Activated T-helper 2 cell treated with anti-CD3 and anti-CD28 coated beads, Interferon-gamma antibody, Interleukin-2, Interleukin-4, amounts not matched to agents 10 μg/mL and 5 μg/mL and 100 μg/mL, durations not matched to agents 14 hours and 24 hours and 36 hours (primary cell): ENCODE data around the gene CDKAL1. TPM values are rescaled to one million over a fixed set of nuclear protein-coding genes. Genes with fewer than 3 reads are reported as not detected.
"Not testable (repeated sequence)": the region's sequence is repeated elsewhere in the genome, so short reads cannot be mapped to it uniquely, and the experiment has no call there.

ENCODE experiments used
- DNase-seq: peaks from one replicate; pipeline ENCODE4 v3.0.0; 2021; ENCODE audit warnings: low spot score
- H3K27ac Mint-ChIP-seq: one replicate; pipeline ENCODE4 v1.8.0; 2021; ENCODE audit warnings: mixed read lengths
- H3K27me3 Mint-ChIP-seq: one replicate; pipeline ENCODE4 v1.8.0; 2021; ENCODE audit warnings: low read depth, mixed read lengths
- H3K36me3 Mint-ChIP-seq: one replicate; pipeline ENCODE4 v1.8.0; 2021; ENCODE audit warnings: low read depth, mixed read lengths
- H3K4me1 Mint-ChIP-seq: one replicate; pipeline ENCODE4 v1.8.0; 2021; ENCODE audit warnings: low read depth, mixed read lengths
- H3K4me3 Mint-ChIP-seq: one replicate; pipeline ENCODE4 v1.8.0; 2021; ENCODE audit warnings: low read depth, mild to moderate bottlenecking, moderate library complexity, mixed read lengths
- H3K9me3 Mint-ChIP-seq: one replicate; pipeline ENCODE4 v1.8.0; 2021; ENCODE audit warnings: mixed read lengths
- intact Hi-C: fragments of 100-400 bp; cut with micrococcal nuclease; formaldehyde crosslinking; loops from one replicate; pipeline ENCODE4 v1.15.1; 2023
- total RNA-seq: library from RNA; stranded (reverse); gene quantifications from 2 replicates; pipeline ENCODE4 v1.2.3, GENCODE V29; 2022

CDKAL1 gene
- total RNA-seq, 1 donor from 2014 or later = 31.2 TPM

DNA sequence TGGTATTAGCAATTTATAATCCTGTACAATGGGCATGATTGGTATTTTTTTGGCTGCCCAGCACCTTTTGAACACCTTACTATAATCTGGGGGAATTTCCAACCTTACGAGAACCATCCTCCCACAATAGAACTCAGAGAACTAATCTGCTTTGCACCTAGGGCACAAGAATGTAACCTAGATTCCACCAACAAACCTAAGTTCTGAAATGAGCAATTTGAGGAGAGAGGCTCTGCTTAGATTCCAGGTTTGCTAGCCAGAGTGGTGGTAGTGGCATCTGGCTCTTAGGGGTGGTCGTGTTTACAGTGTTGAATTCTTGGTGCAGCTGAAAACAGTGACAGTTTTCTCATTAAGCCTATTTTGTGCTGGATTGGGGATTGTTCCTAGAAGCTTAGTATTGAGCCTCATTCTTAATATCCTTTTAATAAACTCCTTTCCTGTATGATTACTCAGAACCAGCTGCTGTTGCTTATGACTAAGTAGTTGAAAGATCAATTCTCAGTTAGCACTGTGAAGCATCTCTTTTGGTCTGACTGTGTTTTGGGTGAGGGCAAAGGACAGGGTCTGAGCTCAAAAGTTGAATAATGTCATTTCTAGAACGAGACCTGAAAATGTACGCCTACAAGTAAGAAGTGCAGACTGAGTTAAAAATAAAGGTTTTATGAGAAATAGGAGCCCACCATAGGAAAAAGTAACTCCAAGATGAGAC, 385.6 kb downstream of the CDKAL1 start:
- H3K27me3 Mint-ChIP-seq = no peaks in the 10 kb centered on the region
- H3K27ac Mint-ChIP-seq = peak overlapping the region; percentile 54
- peaks cover 16% of the 10 kb centered on the region for H3K9me3 Mint-ChIP-seq
- H3K36me3 Mint-ChIP-seq = peaks cover 23% of the 10 kb centered on the region
- intact Hi-C loops = loop anchor here (1.0 to 10.0 kb wide), 7 partner anchors 43 to 518 kb away; no protein-coding TSS in a partner anchor
- no peak for DNase-seq
- no peak overlapping the region for H3K4me3 Mint-ChIP-seq
- peaks cover 22% of the 10 kb centered on the region for H3K4me1 Mint-ChIP-seq

DNA sequence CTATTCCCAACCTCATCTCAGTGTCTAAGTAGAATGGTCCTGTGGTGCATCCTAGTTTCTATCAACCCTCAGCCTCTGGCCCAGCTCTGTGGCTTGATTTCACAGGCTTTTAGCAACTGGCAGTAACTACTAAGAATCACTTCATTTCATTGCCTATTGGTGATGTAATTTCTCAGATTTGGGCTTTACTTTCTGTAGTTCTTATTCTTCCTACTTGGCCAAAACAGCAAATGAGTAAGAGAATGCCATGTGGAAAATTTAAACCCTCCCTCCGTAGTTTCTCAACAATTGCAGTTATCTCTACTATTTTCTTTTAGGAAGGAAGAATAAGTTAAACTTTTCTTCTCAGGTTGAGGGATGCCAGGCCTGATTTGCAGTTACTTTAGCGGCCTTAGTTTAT, 387.3 kb downstream of the CDKAL1 start:
- Mint-ChIP-seq H3K36me3 (peaks cover 10% of the 10 kb centered on the region), H3K9me3 (no peaks in the 10 kb centered on the region), H3K4me3 (no peak overlapping the region), H3K27ac (no peak overlapping the region), H3K4me1 (peaks cover 22% of the 10 kb centered on the region), H3K27me3 (no peaks in the 10 kb centered on the region)
- DNase-seq = no peak
- intact Hi-C loops = loop anchor here (5.0 kb wide), 2 partner anchors 214 to 246 kb away; no protein-coding TSS in a partner anchor

GRCh38 chr6:20922743-20923142, 388.5 kb downstream of the CDKAL1 start:
- Mint-ChIP-seq H3K4me1 (peaks cover 22% of the 10 kb centered on the region), H3K4me3 (no peak overlapping the region), H3K9me3 (no peaks in the 10 kb centered on the region), H3K27ac (no peak overlapping the region), H3K27me3 (no peaks in the 10 kb centered on the region), H3K36me3 (peaks cover 3% of the 10 kb centered on the region)
- no peak for DNase-seq
- intact Hi-C loops = loop anchor here (5.0 kb wide), 2 partner anchors 215 to 245 kb away; no protein-coding TSS in a partner anchor

DNA sequence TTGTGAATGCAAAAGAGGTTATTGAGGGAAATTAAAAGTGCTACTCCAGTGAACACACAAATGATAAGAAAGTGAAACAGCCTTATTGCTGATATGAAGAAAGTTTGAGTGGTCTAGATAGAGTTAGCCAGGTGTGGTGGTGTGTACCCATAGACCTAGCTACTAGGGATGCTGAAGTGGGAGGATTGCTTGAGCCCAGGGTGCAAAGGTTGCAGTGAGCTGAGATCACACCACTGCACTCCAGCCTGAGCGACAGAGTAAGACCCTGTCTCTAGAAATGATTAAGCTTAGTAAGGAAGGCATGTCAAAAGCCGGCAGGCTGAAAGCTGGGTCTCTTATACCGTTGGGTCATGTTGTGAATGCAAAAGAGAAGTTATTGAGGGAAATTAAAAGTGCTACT, 389.8 kb downstream of the CDKAL1 start:
- H3K9me3 Mint-ChIP-seq, H3K4me3 Mint-ChIP-seq, H3K36me3 Mint-ChIP-seq, H3K27ac Mint-ChIP-seq, H3K27me3 Mint-ChIP-seq, DNase-seq: not testable (repeated sequence)
- intact Hi-C loops = loop anchor here (5.0 kb wide), 2 partner anchors 217 to 243 kb away; no protein-coding TSS in a partner anchor
- H3K4me1 Mint-ChIP-seq = peaks cover 14% of the 10 kb centered on the region

- Mint-ChIP-seq H3K27me3 (no peaks in the 10 kb centered on the region), H3K9me3 (no peaks in the 10 kb centered on the region), H3K27ac (no peak overlapping the region), H3K4me1 (peaks cover 5% of the 10 kb centered on the region), H3K4me3 (no peak overlapping the region), H3K36me3 (no peaks in the 10 kb centered on the region)
- intact Hi-C loops = loop anchor here (5.0 kb wide), 2 partner anchors 218 to 242 kb away; no protein-coding TSS in a partner anchor
- no peak for DNase-seq
Observed at GRCh38 chr6:20924911-20925543, 390.8 kb downstream of the CDKAL1 start.

- intact Hi-C loops = no loop called here
- DNase-seq = no peak
- no peaks in the 10 kb centered on the region for H3K27me3 Mint-ChIP-seq
- H3K4me3 Mint-ChIP-seq = no peak overlapping the region
- H3K9me3 Mint-ChIP-seq = no peaks in the 10 kb centered on the region
- peaks cover 2% of the 10 kb centered on the region for H3K4me1 Mint-ChIP-seq
- H3K36me3 Mint-ChIP-seq = no peaks in the 10 kb centered on the region
- no peak overlapping the region for H3K27ac Mint-ChIP-seq
Observed at GRCh38 chr6:20927130-20927860, 393.0 kb downstream of the CDKAL1 start.

GRCh38 chr6:20929283-20929682, 395.0 kb downstream of the CDKAL1 start:
- Mint-ChIP-seq H3K36me3 (no peaks in the 10 kb centered on the region), H3K4me3 (no peak overlapping the region), H3K27ac (no peak overlapping the region), H3K9me3 (no peaks in the 10 kb centered on the region), H3K4me1 (no peaks in the 10 kb centered on the region), H3K27me3 (no peaks in the 10 kb centered on the region)
- intact Hi-C loops = no loop called here
- DNase-seq = no peak

GRCh38 chr6:20931093-20931492, 396.8 kb downstream of the CDKAL1 start:
- Mint-ChIP-seq H3K27ac (no peak overlapping the region), H3K4me3 (no peak overlapping the region), H3K4me1 (no peaks in the 10 kb centered on the region), H3K9me3 (no peaks in the 10 kb centered on the region), H3K27me3 (no peaks in the 10 kb centered on the region), H3K36me3 (no peaks in the 10 kb centered on the region)
- intact Hi-C loops = no loop called here
- no peak for DNase-seq

- DNase-seq = no peak
- Mint-ChIP-seq H3K27ac (no peak overlapping the region), H3K27me3 (no peaks in the 10 kb centered on the region), H3K9me3 (no peaks in the 10 kb centered on the region), H3K4me3 (no peak overlapping the region), H3K36me3 (no peaks in the 10 kb centered on the region), H3K4me1 (no peaks in the 10 kb centered on the region)
- intact Hi-C loops = no loop called here
Observed at GRCh38 chr6:20931772-20932171, 397.5 kb downstream of the CDKAL1 start.

- no peaks in the 10 kb centered on the region for H3K36me3 Mint-ChIP-seq
- no peaks in the 10 kb centered on the region for H3K4me1 Mint-ChIP-seq
- no peak overlapping the region for H3K4me3 Mint-ChIP-seq
- H3K27ac Mint-ChIP-seq = no peak overlapping the region
- H3K27me3 Mint-ChIP-seq = no peaks in the 10 kb centered on the region
- intact Hi-C loops = no loop called here
- DNase-seq = no peak
- H3K9me3 Mint-ChIP-seq = no peaks in the 10 kb centered on the region
Observed at GRCh38 chr6:20932284-20932683, 398.0 kb downstream of the CDKAL1 start.

DNA sequence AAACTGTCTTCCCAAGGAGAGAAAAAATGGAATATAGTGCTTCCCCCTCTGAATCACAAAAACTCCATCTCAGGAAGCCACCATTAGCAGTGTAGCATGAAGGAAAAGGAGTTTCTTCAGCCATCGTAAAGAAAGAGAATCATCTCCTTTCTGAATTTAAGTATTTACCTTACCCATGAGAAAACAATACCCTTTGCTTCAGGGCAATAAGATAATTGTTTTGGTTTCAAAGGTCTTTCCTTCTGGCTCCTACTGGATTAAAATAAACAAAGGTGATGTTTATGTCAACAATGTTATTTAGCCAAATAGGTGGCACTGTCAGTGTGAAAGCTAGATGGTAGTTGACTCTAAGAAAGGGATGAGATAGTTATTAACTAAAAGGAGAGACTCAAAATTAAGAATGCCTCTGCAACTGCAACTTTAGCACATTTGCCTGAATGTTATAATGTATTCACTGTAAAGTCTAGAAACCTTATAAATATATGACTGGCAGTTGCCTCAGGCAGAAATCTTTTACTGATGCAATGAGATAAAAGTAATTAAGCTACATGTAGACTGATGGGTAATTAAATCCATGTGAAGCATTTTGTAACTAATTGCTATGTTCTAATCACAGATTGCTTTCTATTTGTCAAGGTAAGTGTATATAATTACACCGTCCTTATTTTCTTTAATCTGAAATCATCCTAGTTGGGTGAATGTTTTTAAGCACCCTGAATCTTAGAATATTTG, 399.0 kb downstream of the CDKAL1 start:
- intact Hi-C loops = no loop called here
- Mint-ChIP-seq H3K36me3 (no peaks in the 10 kb centered on the region), H3K9me3 (no peaks in the 10 kb centered on the region), H3K4me3 (no peak overlapping the region), H3K27ac (no peak overlapping the region), H3K27me3 (no peaks in the 10 kb centered on the region), H3K4me1 (no peaks in the 10 kb centered on the region)
- DNase-seq = no peak

DNA sequence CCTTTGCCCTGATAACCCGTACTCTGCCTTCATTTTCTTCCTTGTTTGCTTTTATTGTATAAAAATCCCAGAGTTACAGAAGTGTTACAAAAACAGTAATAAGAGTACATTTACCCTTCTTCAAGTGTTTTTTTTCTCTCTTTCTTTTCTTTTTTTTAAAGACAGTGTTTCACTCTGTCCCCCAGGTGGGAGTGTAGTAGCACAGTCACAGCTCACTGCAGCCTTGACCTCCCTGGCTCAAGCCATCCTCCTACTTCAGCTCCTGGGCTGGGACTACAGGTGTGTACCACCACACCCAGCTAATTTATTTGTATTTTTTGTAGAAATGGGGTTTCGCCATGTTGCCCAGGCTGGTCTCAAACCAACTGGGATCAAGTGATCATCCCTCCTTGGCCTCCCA, 402.7 kb downstream of the CDKAL1 start:
- no peaks in the 10 kb centered on the region for H3K27me3 Mint-ChIP-seq
- no peaks in the 10 kb centered on the region for H3K9me3 Mint-ChIP-seq
- H3K36me3 Mint-ChIP-seq = peaks cover 7% of the 10 kb centered on the region
- H3K4me3 Mint-ChIP-seq = no peak overlapping the region
- intact Hi-C loops = no loop called here
- no peaks in the 10 kb centered on the region for H3K4me1 Mint-ChIP-seq
- DNase-seq = no peak
- H3K27ac Mint-ChIP-seq = no peak overlapping the region
